Esophagus muscularis mucosa (tissue), 4 donors: ENCODE results near the gene KYAT1. TPM values are rescaled to one million over a fixed set of nuclear protein-coding genes. Genes with fewer than 3 reads are reported as not detected.
"Not testable (repeated sequence)": the region's sequence is repeated elsewhere in the genome, so short reads cannot be mapped to it uniquely, and the experiment has no call there.

ENCODE experiments used
- DNase-seq: peaks from one replicate; pipeline ENCODE4 v3.0.0-alpha.2; 2017; ENCODE audit errors: extremely low spot score
- H3K27ac ChIP-seq, 4 donors: fragments of 200-600 bp; sonication (generic); replicated peaks in 1 of 4; 1 replicate in 3 of 4; 2 replicates in 1 of 4; pipeline ENCODE4 v1.5.1; 2016 to 2019; ENCODE audit warnings: mild to moderate bottlenecking in 1 of 4
- H3K27me3 ChIP-seq, 4 donors: fragments of 200-600 bp; sonication (generic); one replicate each; pipeline versions ENCODE4 v1.5.1 to v1.6.0; 2016 to 2019
- H3K36me3 ChIP-seq, 4 donors: fragments of 200-600 bp; sonication (generic); one replicate each; pipeline ENCODE4 v1.5.1; 2016 to 2019
- H3K4me1 ChIP-seq, 4 donors: fragments of 200-600 bp; sonication (generic); one replicate each; pipeline ENCODE4 v1.5.1; 2016 to 2019
- H3K4me3 ChIP-seq, 4 donors: fragments of 200-600 bp; sonication (generic); 1 replicate in 2 of 4; 2 replicates in 2 of 4; pipeline ENCODE4 v1.5.1; 2016 to 2019; ENCODE audit warnings: mild to moderate bottlenecking in 4 of 4, moderate library complexity in 1 of 4
- H3K9me3 ChIP-seq, 4 donors: fragments of 200-600 bp; sonication (generic); 1 replicate in 3 of 4; 2 replicates in 1 of 4; pipeline ENCODE4 v1.5.1; 2016 to 2019
- EP300 ChIP-seq: sonication (generic); formaldehyde crosslinking; IDR thresholded peaks from one replicate; pipeline ENCODE4 v1.6.1; 2017; ENCODE audit warnings: antibody characterized with exemption
- POLR2A ChIP-seq: fragments of 450-650 bp; IDR thresholded peaks from one replicate; pipeline ENCODE4 v1.6.1; 2017; ENCODE audit warnings: antibody characterized with exemption, moderate library complexity, mild to moderate bottlenecking, low read depth
- POLR2AphosphoS5 ChIP-seq, 2 donors: sonication (generic); formaldehyde crosslinking; IDR thresholded peaks; one replicate each; pipeline ENCODE4 v1.6.1; 2017; ENCODE audit warnings: antibody characterized with exemption in 2 of 2
- WGBS: methylation state at CpG from one replicate; pipeline ENCODE4 v1.1.5; 2018; 5-methylcytosine and 5-hydroxymethylcytosine counted together
- intact Hi-C: fragments of 100-400 bp; cut with DNase I; formaldehyde crosslinking; loops from one replicate; pipeline ENCODE4 v1.15.1; 2023
- total RNA-seq, 4 donors: library from RNA; depleted of rRNA; stranded (reverse); fragments of >200 nt; gene quantifications; one replicate each; pipeline versions ENCODE4 v1.1.0 to v1.2.1, GENCODE V29; 2016
- TF ChIP-seq, protein P1 (sequence below), 3 experiments: fragments of 200-600 bp in 2 of 3; fragments of 450-650 bp in 1 of 3; sonication (generic) in 2 of 3; IDR thresholded peaks; one replicate each; pipeline ENCODE4 v1.5.1; 2017 to 2019; ENCODE audit warnings: antibody characterized with exemption in 3 of 3, mild to moderate bottlenecking in 2 of 3, moderate library complexity in 1 of 3

KYAT1 gene
- total RNA-seq, 4 donors from 2014 or later: 4.3 to 8.4 (median 6.2) TPM

GRCh38 chr9:128800061-128800460 is 81.7 kb downstream of the KYAT1 start:
- Histone ChIP-seq H3K9me3 (no peaks in the 10 kb centered on the region), H3K27ac (no peak overlapping the region), H3K27me3 (no peaks in the 10 kb centered on the region), H3K4me3 (no peak overlapping the region), H3K36me3 (peaks cover 38 to 97% (median 88%) of the 10 kb centered on the region in 4 donors), H3K4me1 (no peaks in the 10 kb centered on the region)
- no peak for DNase-seq
- WGBS: 93% methylated on average over 7 of the region's 7 CpGs
- TF ChIP-seq POLR2AphosphoS5 (IDR thresholded peaks at IDR 0.05): no peak
- TF ChIP-seq EP300: no peak
- no peak for TF ChIP-seq POLR2A
- TF ChIP-seq, protein P1, sequence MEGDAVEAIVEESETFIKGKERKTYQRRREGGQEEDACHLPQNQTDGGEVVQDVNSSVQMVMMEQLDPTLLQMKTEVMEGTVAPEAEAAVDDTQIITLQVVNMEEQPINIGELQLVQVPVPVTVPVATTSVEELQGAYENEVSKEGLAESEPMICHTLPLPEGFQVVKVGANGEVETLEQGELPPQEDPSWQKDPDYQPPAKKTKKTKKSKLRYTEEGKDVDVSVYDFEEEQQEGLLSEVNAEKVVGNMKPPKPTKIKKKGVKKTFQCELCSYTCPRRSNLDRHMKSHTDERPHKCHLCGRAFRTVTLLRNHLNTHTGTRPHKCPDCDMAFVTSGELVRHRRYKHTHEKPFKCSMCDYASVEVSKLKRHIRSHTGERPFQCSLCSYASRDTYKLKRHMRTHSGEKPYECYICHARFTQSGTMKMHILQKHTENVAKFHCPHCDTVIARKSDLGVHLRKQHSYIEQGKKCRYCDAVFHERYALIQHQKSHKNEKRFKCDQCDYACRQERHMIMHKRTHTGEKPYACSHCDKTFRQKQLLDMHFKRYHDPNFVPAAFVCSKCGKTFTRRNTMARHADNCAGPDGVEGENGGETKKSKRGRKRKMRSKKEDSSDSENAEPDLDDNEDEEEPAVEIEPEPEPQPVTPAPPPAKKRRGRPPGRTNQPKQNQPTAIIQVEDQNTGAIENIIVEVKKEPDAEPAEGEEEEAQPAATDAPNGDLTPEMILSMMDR (IDR thresholded peaks at IDR 0.05): no peak
- intact Hi-C loops: no loop called here

- no peaks in the 10 kb centered on the region for H3K4me1 ChIP-seq
- H3K4me3 ChIP-seq: no peak overlapping the region
- H3K27me3 ChIP-seq: no peaks in the 10 kb centered on the region
- no peak for DNase-seq
- peaks cover 33 to 97% (median 89%) of the 10 kb centered on the region in 4 donors for H3K36me3 ChIP-seq
- H3K27ac ChIP-seq: no peak overlapping the region
- intact Hi-C loops: no loop called here
- TF ChIP-seq EP300: no peak
- H3K9me3 ChIP-seq: no peaks in the 10 kb centered on the region
- 76% methylated on average over 6 of the region's 8 CpGs for WGBS
Observed at GRCh38 chr9:128798896-128799295, 82.9 kb downstream of the KYAT1 start.

- intact Hi-C loops, H3K9me3 ChIP-seq, H3K4me3 ChIP-seq, H3K27me3 ChIP-seq, DNase-seq, H3K4me1 ChIP-seq, H3K27ac ChIP-seq: not testable (repeated sequence)
- 50% methylated on average over 2 of the region's 2 CpGs for WGBS
- peaks cover 35 to 97% (median 91%) of the 10 kb centered on the region in 4 donors for H3K36me3 ChIP-seq
Observed at GRCh38 chr9:128794961-128795360, 86.8 kb downstream of the KYAT1 start.

DNA sequence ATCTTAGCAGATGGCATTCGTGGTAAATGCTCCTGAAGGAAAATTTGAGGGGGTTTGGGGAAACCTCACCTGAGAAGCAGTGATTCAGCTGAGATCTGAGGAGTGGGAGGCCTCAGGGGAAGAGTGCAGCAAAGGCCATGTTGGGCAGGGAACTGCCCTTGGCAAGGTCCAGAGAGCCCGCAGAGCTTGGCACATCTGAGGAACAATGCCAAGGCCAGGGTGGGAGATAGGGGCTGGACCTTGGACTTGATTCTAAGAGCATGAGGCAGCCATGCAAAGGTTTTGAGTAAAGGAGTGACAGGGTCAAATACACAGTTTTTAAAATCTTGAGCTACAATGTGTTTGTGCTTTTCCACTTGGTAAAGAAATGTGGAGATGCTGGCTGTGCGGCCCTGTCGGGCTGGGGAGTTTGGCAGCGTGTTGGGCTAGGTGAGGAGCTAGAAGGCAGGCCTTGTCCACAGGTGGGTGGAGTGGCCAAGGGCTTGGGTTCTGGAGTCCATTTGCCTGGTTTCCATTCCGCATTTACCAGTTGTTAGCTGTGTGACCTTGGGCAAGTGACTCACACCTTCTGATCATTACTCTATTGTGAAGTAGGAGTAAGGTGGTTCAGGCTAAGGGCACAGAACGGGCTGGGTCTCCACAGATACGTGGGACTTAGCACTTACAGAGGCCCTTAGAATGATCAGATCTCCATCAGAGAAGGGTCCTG is 88.6 kb downstream of the KYAT1 start:
- intact Hi-C loops: no loop called here
- Histone ChIP-seq H3K4me3 (no peak overlapping the region), H3K27ac (no peak overlapping the region), H3K27me3 (no peaks in the 10 kb centered on the region), H3K4me1 (peaks cover 0 to 13% (median 10%) of the 10 kb centered on the region in 4 donors), H3K36me3 (peaks cover 18 to 92% (median 80%) of the 10 kb centered on the region in 4 donors), H3K9me3 (no peaks in the 10 kb centered on the region)
- TF ChIP-seq POLR2AphosphoS5 (IDR thresholded peaks at IDR 0.05): no peak
- TF ChIP-seq POLR2A: no peak
- TF ChIP-seq EP300: no peak
- TF ChIP-seq, protein P1 (IDR thresholded peaks at IDR 0.05): no peak
- WGBS: 95% methylated on average over 8 of the region's 8 CpGs
- no peak for DNase-seq

- peaks cover 16 to 82% (median 70%) of the 10 kb centered on the region in 4 donors for H3K36me3 ChIP-seq
- DNase-seq: no peak
Observed at GRCh38 chr9:128792134-128792533, 89.6 kb downstream of the KYAT1 start.

More at GRCh38 chr9:128792134-128792533, 89.6 kb downstream of the KYAT1 start:
- peaks cover 0 to 21% (median 17%) of the 10 kb centered on the region in 4 donors for H3K4me1 ChIP-seq
- intact Hi-C loops: no loop called here
- WGBS: 100% methylated on average over 4 of the region's 9 CpGs
- no peaks in the 10 kb centered on the region for H3K27me3 ChIP-seq
- TF ChIP-seq POLR2AphosphoS5 (IDR thresholded peaks at IDR 0.05): no peak
- no peak for TF ChIP-seq EP300
- TF ChIP-seq, protein P1 (IDR thresholded peaks at IDR 0.05): no peak
- no peak for TF ChIP-seq POLR2A
- H3K4me3 ChIP-seq: no peak overlapping the region
- H3K27ac ChIP-seq: no peak overlapping the region
- H3K9me3 ChIP-seq: no peaks in the 10 kb centered on the region
